Measurements from ENCODE around the gene ZNF619.

GRCh38 chr3:40452562-40452875, 24.4 kb upstream of the ZNF619 start:
- no peak for TF ChIP-seq CTCF (IDR thresholded peaks at IDR 0.05; ENCODE audit: low read depth, low read length, poor library complexity, severe bottlenecking)
- TF ChIP-seq EZH2phosphoT487 (IDR thresholded peaks at IDR 0.05; ENCODE audit: borderline replicate concordance, low read length): no peak

All from DOHH2 (cell line).